Suppressor macrophage (primary cell): ENCODE measurements around the gene TRIM25.
"Not testable (repeated sequence)": the region's sequence is repeated elsewhere in the genome, so short reads cannot be mapped to it uniquely, and the experiment has no call there.

Source experiments
- DNase-seq, 4 experiments: peaks; one replicate each; pipeline ENCODE4 v3.0.0-alpha.2; 2020 to 2022
- total RNA-seq, 17 experiments: gene quantifications; one replicate each; lab custom pipeline; 2026; ENCODE audit warnings: mixed read lengths in 6 of 17, inconsistent platforms in 3 of 17; lab: John Stamatoyannopoulos, UW

The TRIM25 gene
- total RNA-seq = 49.5 to 438 (median 94.1) reads per million in 17 experiments

GRCh38 chr17:56913867-56914580 lies at the start of gene TRIM25:
TRIM25 (minus strand) TSS chr17:56914049; CDS start chr17:56913988, 61 bp downstream.
- DNase-seq = peak; percentile 89 to 95 (median 92)

- DNase-seq = peak; percentile 95 to 97 (median 96)
Measured at GRCh38 chr17:56960596-56961538, 47.0 kb upstream of the TRIM25 start, which contains the start of gene COIL. COIL (minus strand) TSS chr17:56961050; CDS start chr17:56961019, 31 bp downstream.

- DNase-seq = no peak
Measured at GRCh38 chr17:56956992-56957391, 43.1 kb upstream of the TRIM25 start.

- no peak for DNase-seq
Measured at GRCh38 chr17:56949595-56949994, 35.7 kb upstream of the TRIM25 start.

GRCh38 chr17:56948491-56948890 lies 34.6 kb upstream of the TRIM25 start:
- DNase-seq = no peak

- no peak for DNase-seq
Measured at GRCh38 chr17:56947741-56948140, 33.9 kb upstream of the TRIM25 start.

- DNase-seq = no peak
Measured at GRCh38 chr17:56945938-56946505, 32.2 kb upstream of the TRIM25 start.

GRCh38 chr17:56943505-56944125 lies 29.8 kb upstream of the TRIM25 start:
- no peak for DNase-seq

- DNase-seq = peak; percentile 50 to 85 (median 74)
Measured at GRCh38 chr17:56939869-56940484, 26.1 kb upstream of the TRIM25 start.

- DNase-seq = not testable (repeated sequence)
Measured at GRCh38 chr17:56938206-56938605, 24.4 kb upstream of the TRIM25 start.

GRCh38 chr17:56937687-56938086 lies 23.8 kb upstream of the TRIM25 start:
- no peak for DNase-seq

- DNase-seq = no peak
Measured at GRCh38 chr17:56936697-56937322, 23.0 kb upstream of the TRIM25 start.

GRCh38 chr17:56935461-56935860 lies 21.6 kb upstream of the TRIM25 start:
- DNase-seq = no peak

- no peak for DNase-seq
Measured at GRCh38 chr17:56934280-56934679, 20.4 kb upstream of the TRIM25 start.

GRCh38 chr17:56933868-56934267 lies 20.0 kb upstream of the TRIM25 start:
- no peak for DNase-seq

- DNase-seq = no peak
Measured at GRCh38 chr17:56933151-56933745, 19.4 kb upstream of the TRIM25 start.

- no peak for DNase-seq
Measured at GRCh38 chr17:56930739-56931337, 17.0 kb upstream of the TRIM25 start.

- no peak for DNase-seq
Measured at GRCh38 chr17:56929362-56929969, 15.6 kb upstream of the TRIM25 start.

- DNase-seq = no peak
Measured at GRCh38 chr17:56928586-56928985, 14.7 kb upstream of the TRIM25 start.

- DNase-seq = peak in 2 of 4 experiments; percentile 14 to 23
Measured at GRCh38 chr17:56926704-56927103, 12.9 kb upstream of the TRIM25 start.
